Lower leg skin (tissue), 3 donors: Measurements from ENCODE around the gene CLDN9.

Experiments used
- POLR2A ChIP-seq, 2 donors: fragments of 450-650 bp; IDR thresholded peaks; one replicate each; pipeline ENCODE4 v1.6.1; 2016 to 2017; ENCODE audit warnings: antibody characterized with exemption in 2 of 2, mild to moderate bottlenecking in 1 of 2, moderate library complexity in 1 of 2
- TF ChIP-seq, protein P1 (sequence below), 3 donors: fragments of 450-650 bp; IDR thresholded peaks; one replicate each; pipeline ENCODE4 v1.5.1; 2016; ENCODE audit warnings: antibody characterized with exemption in 3 of 3, mild to moderate bottlenecking in 3 of 3, moderate library complexity in 2 of 3

GRCh38 chr16:3004781-3005284 is 7.9 kb upstream of the CLDN9 start:
- TF ChIP-seq, protein P1, sequence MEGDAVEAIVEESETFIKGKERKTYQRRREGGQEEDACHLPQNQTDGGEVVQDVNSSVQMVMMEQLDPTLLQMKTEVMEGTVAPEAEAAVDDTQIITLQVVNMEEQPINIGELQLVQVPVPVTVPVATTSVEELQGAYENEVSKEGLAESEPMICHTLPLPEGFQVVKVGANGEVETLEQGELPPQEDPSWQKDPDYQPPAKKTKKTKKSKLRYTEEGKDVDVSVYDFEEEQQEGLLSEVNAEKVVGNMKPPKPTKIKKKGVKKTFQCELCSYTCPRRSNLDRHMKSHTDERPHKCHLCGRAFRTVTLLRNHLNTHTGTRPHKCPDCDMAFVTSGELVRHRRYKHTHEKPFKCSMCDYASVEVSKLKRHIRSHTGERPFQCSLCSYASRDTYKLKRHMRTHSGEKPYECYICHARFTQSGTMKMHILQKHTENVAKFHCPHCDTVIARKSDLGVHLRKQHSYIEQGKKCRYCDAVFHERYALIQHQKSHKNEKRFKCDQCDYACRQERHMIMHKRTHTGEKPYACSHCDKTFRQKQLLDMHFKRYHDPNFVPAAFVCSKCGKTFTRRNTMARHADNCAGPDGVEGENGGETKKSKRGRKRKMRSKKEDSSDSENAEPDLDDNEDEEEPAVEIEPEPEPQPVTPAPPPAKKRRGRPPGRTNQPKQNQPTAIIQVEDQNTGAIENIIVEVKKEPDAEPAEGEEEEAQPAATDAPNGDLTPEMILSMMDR (IDR thresholded peaks at IDR 0.05): no peak
- no peak for TF ChIP-seq POLR2A (IDR thresholded peaks at IDR 0.05)
